ENCODE results near the gene SEMA5A. TPM values are rescaled to one million over a fixed set of nuclear protein-coding genes. Genes with fewer than 3 reads are reported as not detected.

SEMA5A gene
- polyA plus RNA-seq, 1 donor from 2014 or later = 3.2 TPM

DNA sequence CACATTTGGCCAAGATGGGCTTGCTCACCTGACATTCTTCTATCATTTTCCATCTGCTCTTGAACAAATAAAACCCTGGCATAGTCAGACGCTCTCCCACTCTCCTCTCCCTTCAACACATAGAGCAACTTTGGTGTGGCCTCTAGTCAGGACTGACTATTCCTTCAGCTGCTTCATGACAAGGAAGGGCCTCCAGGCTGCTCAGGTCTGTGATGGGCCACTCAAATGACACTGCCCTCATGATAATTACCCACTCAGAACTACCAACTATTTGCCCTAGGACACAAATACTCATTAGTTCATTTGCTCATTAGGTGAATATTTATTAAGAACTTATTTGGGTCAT is 376.3 kb downstream of the SEMA5A start:
- no peak overlapping the region for H3K9ac ChIP-seq (ENCODE audit: low read length)
- no peak overlapping the region for H3K27ac ChIP-seq (ENCODE audit: low read length)
- no peaks in the 10 kb centered on the region for H3F3A ChIP-seq (ENCODE audit: insufficient read depth, low read length, poor library complexity, severe bottlenecking)
- no peak overlapping the region for H3K4me2 ChIP-seq (ENCODE audit: low read length)
- no peaks in the 10 kb centered on the region for H3K9me3 ChIP-seq (ENCODE audit: low read length)
- H4K20me1 ChIP-seq (ENCODE audit: insufficient read depth) = no peaks in the 10 kb centered on the region
- TF ChIP-seq EZH2 (IDR thresholded peaks at IDR 0.05; ENCODE audit: borderline replicate concordance, insufficient read depth, low read length, poor library complexity, severe bottlenecking) (no peak), RAD21 (conservative IDR thresholded peaks at IDR 0.05) (no peak), EP300 (conservative IDR thresholded peaks at IDR 0.05; ENCODE audit: poor library complexity, severe bottlenecking) (no peak), TAF1 (IDR thresholded peaks at IDR 0.05; ENCODE audit: low read depth) (no peak), SMC3 (conservative IDR thresholded peaks at IDR 0.05; ENCODE audit: poor library complexity) (no peak), REST (IDR thresholded peaks at IDR 0.05; ENCODE audit: borderline replicate concordance) (no peak), POLR2AphosphoS5 (IDR thresholded peaks at IDR 0.05) (no peak), MXI1 (conservative IDR thresholded peaks at IDR 0.05; ENCODE audit: poor library complexity, severe bottlenecking) (no peak)
- TF ChIP-seq, protein P1, sequence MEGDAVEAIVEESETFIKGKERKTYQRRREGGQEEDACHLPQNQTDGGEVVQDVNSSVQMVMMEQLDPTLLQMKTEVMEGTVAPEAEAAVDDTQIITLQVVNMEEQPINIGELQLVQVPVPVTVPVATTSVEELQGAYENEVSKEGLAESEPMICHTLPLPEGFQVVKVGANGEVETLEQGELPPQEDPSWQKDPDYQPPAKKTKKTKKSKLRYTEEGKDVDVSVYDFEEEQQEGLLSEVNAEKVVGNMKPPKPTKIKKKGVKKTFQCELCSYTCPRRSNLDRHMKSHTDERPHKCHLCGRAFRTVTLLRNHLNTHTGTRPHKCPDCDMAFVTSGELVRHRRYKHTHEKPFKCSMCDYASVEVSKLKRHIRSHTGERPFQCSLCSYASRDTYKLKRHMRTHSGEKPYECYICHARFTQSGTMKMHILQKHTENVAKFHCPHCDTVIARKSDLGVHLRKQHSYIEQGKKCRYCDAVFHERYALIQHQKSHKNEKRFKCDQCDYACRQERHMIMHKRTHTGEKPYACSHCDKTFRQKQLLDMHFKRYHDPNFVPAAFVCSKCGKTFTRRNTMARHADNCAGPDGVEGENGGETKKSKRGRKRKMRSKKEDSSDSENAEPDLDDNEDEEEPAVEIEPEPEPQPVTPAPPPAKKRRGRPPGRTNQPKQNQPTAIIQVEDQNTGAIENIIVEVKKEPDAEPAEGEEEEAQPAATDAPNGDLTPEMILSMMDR (IDR thresholded peaks at IDR 0.05; ENCODE audit: poor library complexity, severe bottlenecking) = no peak
- no peak overlapping the region for H3K4me3 ChIP-seq (ENCODE audit: low read length)
- no peak overlapping the region for H2AFZ ChIP-seq (ENCODE audit: low read depth, low read length)
- no peaks in the 10 kb centered on the region for H3K9me2 ChIP-seq (ENCODE audit: insufficient read depth, low read length)
- H3K27me3 ChIP-seq (ENCODE audit: insufficient read depth, low read depth, low read length) = no peaks in the 10 kb centered on the region
- no peaks in the 10 kb centered on the region for H3K36me3 ChIP-seq (ENCODE audit: insufficient read depth, low read length)
- no peaks in the 10 kb centered on the region for H3K79me2 ChIP-seq (replicated peaks; ENCODE audit: insufficient read depth, low read length)

- no peaks in the 10 kb centered on the region for H4K20me1 ChIP-seq (ENCODE audit: insufficient read depth)
- TF ChIP-seq EP300 (conservative IDR thresholded peaks at IDR 0.05; ENCODE audit: poor library complexity, severe bottlenecking) (no peak), POLR2AphosphoS5 (IDR thresholded peaks at IDR 0.05) (no peak), MXI1 (conservative IDR thresholded peaks at IDR 0.05; ENCODE audit: poor library complexity, severe bottlenecking) (no peak), EZH2 (IDR thresholded peaks at IDR 0.05; ENCODE audit: borderline replicate concordance, insufficient read depth, low read length, poor library complexity, severe bottlenecking) (no peak), REST (IDR thresholded peaks at IDR 0.05; ENCODE audit: borderline replicate concordance) (no peak), RAD21 (conservative IDR thresholded peaks at IDR 0.05) (no peak), TAF1 (IDR thresholded peaks at IDR 0.05; ENCODE audit: low read depth) (no peak), SMC3 (conservative IDR thresholded peaks at IDR 0.05; ENCODE audit: poor library complexity) (no peak)
- TF ChIP-seq, protein P1 (IDR thresholded peaks at IDR 0.05; ENCODE audit: poor library complexity, severe bottlenecking) = no peak
- no peaks in the 10 kb centered on the region for H3K79me2 ChIP-seq (replicated peaks; ENCODE audit: insufficient read depth, low read length)
- no peaks in the 10 kb centered on the region for H3K36me3 ChIP-seq (ENCODE audit: insufficient read depth, low read length)
- no peaks in the 10 kb centered on the region for H3K9me2 ChIP-seq (ENCODE audit: insufficient read depth, low read length)
- no peaks in the 10 kb centered on the region for H3K9me3 ChIP-seq (ENCODE audit: low read length)
- no peaks in the 10 kb centered on the region for H3F3A ChIP-seq (ENCODE audit: insufficient read depth, low read length, poor library complexity, severe bottlenecking)
- no peak overlapping the region for H2AFZ ChIP-seq (ENCODE audit: low read depth, low read length)
- H3K4me3 ChIP-seq (ENCODE audit: low read length) = no peak overlapping the region
- no peaks in the 10 kb centered on the region for H3K27me3 ChIP-seq (ENCODE audit: insufficient read depth, low read depth, low read length)
- H3K4me2 ChIP-seq (ENCODE audit: low read length) = no peak overlapping the region
- no peak overlapping the region for H3K9ac ChIP-seq (ENCODE audit: low read length)
- H3K27ac ChIP-seq (ENCODE audit: low read length) = no peak overlapping the region
These were observed 376.9 kb downstream of the SEMA5A start for GRCh38 chr5:9168791-9169556.
